HG03039 (cell line): ENCODE measurements around the gene C2CD3.
"Not testable (repeated sequence)": the region's sequence is repeated elsewhere in the genome, so short reads cannot be mapped to it uniquely, and the experiment has no call there.

Experiments used
- ATAC-seq: cut with Tn5 transposase; IDR thresholded peaks from one replicate; pipeline ENCODE4 v1.9.1; 2021; ENCODE audit warnings: mild to moderate bottlenecking, moderate library complexity; ENCODE audit not compliant: unreplicated experiment

The C2CD3 gene

DNA sequence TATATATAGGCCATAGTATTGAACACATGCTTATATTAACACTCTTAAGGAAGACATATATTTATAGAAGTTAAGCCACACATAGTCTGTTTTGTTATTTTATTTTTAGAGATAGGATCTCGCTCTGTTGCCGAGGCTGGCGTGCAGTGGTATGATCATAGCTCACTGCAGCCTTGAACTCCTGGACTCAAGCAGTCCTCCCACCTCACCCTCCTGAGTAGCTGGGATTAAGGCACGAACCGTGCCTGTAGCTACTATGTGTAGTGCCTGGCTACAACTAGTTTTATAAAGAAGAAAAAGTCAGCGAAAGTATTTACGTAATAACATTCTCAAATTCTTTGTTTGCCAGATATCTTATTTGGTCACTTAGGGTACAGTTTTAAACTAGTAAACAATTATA lies 182.6 kb downstream of the C2CD3 start:
- no peak for ATAC-seq

- not testable (repeated sequence) for ATAC-seq
Observed at GRCh38 chr11:73985661-73986060, 185.1 kb downstream of the C2CD3 start.

- ATAC-seq = no peak
Observed at GRCh38 chr11:73983741-73984538, 186.9 kb downstream of the C2CD3 start.

- ATAC-seq = peak; percentile 77
Observed at GRCh38 chr11:73982990-73983740, 187.6 kb downstream of the C2CD3 start.

DNA sequence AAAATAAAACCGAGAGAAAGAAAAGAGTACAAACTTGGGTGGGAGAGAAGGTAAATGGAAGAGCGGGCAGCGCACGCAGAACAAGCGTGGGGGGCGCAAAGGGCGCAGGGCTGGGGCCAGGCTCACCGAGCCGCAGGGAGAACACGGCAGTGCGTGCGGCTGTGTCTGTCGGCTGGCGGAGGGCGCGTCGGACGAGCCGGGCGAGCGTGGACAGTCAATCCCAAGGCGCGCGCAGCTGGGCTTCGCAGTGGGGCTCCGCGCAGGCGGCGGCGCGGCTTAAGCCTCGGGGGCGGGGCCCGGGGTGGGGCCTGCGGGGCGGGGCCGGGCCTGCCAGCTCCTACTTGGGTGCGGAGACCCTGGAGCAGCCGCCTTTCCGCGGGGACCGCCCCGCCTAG lies 188.2 kb downstream of the C2CD3 start, which contains the start of gene UCP2:
UCP2 (minus strand) TSS at position 249 of the 395 bp plus-strand sequence. CDS start 4,465 bp downstream, outside the sequence.
- peak; percentile 45 for ATAC-seq

- ATAC-seq = no peak
Observed at GRCh38 chr11:73981051-73981805, 189.6 kb downstream of the C2CD3 start.

DNA sequence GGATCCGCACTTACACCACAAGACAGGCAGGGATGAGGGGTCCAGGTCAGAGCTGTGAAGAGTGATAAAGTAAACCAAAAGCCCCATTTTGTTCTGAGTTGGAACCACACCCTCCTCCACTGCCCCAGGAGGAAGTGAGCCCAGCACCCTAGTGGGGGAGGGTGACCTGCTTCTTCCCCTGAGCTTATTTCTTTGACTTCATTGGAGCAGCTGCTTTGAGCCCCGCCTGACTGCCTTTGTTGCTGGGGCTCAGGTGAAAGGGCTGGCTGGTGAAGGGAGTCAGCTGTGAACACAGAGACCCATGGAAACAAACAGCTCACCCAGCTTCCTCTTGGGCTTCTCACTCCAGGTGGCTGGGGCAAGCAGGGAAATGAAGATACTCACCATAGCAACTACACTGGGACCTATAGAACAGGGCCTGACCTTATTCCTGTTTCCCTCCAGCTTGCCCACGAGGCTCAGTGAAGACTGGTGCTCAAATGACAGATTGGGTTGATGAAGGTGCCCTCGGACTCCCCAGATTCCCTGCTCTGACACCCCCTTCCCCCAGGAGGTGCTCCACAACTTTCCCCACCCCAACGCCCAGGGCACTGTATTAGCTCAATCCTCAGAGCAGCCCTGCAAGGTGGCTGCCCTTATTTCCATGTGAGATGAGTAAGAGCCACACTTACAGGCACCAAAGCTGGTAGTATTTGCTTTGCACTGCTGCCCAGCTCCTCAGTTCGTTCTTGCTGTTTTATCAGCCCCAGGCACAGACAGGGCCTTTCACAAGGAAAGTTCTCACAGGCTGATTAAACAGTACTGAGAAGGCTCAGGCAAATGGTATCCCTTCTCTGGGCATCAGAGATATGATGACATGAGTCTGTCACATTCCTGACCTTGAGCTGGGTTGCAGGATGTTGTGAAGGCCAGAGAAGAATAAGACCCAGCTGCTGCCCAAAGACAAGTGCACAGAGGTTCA lies 190.5 kb downstream of the C2CD3 start:
- peak; percentile 40 for ATAC-seq

DNA sequence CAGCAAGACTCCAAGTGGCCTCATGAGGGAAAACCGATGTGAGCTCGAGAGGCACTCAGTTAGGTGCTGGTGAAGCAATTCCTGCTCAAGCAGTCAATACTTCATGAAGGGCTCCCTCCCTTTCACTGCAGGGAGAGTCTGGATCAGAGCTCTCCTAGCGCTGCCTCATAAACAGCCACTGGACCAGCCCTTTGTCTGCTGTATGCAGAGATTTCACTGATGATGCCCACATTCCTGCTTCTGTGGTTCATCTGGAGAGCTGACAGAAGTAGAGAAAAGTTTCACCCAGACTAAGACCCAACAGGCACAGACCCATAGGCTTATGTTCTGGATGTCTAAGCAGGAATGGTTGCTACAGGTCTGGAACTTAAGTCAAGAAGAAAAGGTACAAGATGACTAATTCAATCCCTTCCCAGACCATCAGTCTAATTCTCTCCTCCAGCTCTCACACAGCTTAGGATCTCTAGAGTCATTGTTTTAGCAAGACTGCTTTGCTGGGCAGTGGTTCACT lies 192.2 kb downstream of the C2CD3 start:
- ATAC-seq = no peak

GRCh38 chr11:73977856-73978519 lies 192.8 kb downstream of the C2CD3 start:
- no peak for ATAC-seq

DNA sequence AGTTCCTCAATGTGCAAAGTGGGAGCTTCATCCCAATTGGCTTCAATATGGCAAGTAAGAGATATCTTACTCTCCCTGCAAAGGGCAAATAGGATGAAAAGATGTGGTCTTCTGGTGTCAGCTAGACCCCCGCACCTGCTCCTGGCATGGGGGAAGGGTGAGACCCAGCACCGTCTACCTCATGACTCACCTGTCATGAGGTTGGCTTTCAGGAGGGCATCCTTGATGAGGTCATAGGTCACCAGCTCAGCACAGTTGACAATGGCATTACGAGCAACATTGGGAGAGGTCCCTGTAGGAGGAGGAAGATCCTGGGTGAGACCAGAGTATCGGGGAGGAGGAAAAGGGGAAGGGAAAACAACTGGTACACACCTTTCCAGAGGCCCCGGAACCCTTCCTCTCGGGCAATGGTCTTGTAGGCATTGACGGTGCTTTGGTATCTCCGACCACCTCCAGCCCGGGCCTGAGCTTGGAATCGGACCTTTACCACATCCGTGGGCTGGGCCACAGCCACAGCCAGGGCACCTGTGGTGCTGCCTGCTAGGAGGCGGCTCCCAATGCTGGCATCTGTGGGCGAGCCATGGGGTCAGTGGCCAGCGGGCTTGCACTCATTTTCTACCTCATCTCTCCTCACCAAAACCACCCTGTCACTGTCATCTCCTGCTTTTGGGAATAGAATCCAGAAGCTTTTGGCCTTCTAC lies 194.2 kb downstream of the C2CD3 start:
- ATAC-seq = no peak

DNA sequence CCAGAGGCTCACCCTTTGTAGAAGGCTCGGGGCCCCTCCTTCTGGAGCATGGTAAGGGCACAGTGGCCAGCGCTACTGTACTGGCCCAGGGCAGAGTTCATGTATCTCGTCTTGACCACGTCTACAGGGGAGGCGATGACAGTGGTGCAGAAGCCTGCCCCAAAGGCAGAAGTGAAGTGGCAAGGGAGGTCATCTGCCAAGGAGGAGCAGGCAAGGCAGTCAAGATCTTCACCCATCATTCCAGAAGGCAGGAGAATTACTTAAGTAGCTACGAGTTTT lies 195.4 kb downstream of the C2CD3 start:
- no peak for ATAC-seq

GRCh38 chr11:73974604-73975478 lies 196.0 kb downstream of the C2CD3 start:
- ATAC-seq = no peak

DNA sequence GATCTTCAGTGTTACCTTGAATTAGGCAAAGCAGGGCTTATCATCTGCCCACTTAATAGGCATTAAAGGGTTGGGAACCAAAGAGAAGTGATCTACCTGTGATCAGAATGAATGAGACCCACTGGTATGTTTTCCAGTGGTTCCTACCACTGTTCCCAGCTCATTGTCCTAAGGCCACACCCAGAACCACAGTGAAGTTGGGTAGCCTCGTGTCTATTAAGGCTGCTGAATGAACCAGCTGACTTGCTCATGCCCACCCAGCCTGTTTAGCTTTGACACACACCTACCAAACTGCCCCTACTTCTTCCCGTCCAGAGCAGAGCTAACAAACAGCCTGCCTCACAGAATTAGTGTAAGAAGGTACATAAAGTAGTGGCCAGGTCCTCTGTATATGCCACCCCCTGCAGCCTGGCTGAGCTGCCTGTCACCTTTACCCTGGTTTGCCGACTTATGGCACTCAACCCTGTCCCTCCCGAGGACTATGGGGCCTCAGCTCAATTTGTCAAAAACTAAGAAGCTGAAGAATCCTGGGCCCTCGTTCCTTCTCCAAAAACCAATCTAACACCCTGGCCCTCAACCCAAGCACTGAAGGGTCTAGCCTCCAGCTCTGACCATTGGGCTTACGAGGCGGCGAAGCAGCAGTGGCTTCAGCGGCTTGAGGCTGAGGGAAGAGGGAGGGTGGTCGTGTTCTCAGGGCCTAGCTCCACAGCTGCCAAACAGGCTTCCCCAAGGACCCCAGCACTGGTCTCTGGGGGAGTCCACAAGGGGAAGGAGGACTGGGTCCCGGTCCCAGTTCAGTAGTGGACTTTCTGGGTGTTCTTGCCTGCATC lies 198.0 kb downstream of the C2CD3 start:
- no peak for ATAC-seq

GRCh38 chr11:73972187-73972586 lies 198.6 kb downstream of the C2CD3 start:
- ATAC-seq = no peak

DNA sequence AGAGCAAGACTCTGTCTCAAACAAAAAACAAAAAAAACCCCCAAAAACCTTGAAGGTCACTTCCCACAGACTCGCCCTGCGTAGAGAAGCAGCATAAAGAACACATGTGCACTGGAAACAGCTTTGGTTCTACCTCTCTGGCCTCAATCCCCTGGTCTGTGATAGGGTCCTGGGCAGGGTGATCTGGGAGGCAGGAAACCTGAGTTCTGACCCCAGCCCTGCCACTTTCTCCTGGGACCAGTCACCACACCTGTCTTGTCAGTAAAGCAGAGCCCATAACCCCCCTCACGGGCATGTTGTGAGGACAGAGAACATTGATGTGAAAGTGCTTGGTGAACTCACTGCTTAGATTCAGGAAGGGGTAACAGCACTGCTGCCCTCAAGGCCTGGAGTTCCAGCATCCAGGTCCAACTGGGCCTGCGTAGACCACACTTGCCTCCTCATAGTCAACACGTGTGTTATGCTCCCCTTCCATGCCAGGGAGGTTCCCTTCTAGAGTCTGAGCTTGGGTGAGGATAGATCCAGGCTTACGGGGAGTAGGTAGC lies 199.6 kb downstream of the C2CD3 start:
- no peak for ATAC-seq

- ATAC-seq = no peak
Observed at GRCh38 chr11:73969991-73970800, 200.6 kb downstream of the C2CD3 start.
